ENCODE measurements around the gene CTTNBP2. TPM values are rescaled to one million over a fixed set of nuclear protein-coding genes. Genes with fewer than 3 reads are reported as not detected.

The CTTNBP2 gene
- total RNA-seq, 1 donor from 2014 or later = 36.9 TPM

GRCh38 chr7:117824592-117824991, 48.6 kb downstream of the CTTNBP2 start:
- DNase-seq (ENCODE audit: extremely low spot score, unreplicated experiment) = no peak
- peaks cover 18% of the 10 kb centered on the region for H3K4me1 Mint-ChIP-seq (ENCODE audit: unreplicated experiment)
- TF ChIP-seq, protein P1, sequence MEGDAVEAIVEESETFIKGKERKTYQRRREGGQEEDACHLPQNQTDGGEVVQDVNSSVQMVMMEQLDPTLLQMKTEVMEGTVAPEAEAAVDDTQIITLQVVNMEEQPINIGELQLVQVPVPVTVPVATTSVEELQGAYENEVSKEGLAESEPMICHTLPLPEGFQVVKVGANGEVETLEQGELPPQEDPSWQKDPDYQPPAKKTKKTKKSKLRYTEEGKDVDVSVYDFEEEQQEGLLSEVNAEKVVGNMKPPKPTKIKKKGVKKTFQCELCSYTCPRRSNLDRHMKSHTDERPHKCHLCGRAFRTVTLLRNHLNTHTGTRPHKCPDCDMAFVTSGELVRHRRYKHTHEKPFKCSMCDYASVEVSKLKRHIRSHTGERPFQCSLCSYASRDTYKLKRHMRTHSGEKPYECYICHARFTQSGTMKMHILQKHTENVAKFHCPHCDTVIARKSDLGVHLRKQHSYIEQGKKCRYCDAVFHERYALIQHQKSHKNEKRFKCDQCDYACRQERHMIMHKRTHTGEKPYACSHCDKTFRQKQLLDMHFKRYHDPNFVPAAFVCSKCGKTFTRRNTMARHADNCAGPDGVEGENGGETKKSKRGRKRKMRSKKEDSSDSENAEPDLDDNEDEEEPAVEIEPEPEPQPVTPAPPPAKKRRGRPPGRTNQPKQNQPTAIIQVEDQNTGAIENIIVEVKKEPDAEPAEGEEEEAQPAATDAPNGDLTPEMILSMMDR (conservative IDR thresholded peaks at IDR 0.05) = no peak
- H3K27ac Mint-ChIP-seq = no peak overlapping the region
- H3K27me3 Mint-ChIP-seq = no peaks in the 10 kb centered on the region
- H3K9me3 Mint-ChIP-seq = no peaks in the 10 kb centered on the region
- H3K4me3 Mint-ChIP-seq = no peak overlapping the region
- H3K36me3 Mint-ChIP-seq = peaks cover 9% of the 10 kb centered on the region

DNA sequence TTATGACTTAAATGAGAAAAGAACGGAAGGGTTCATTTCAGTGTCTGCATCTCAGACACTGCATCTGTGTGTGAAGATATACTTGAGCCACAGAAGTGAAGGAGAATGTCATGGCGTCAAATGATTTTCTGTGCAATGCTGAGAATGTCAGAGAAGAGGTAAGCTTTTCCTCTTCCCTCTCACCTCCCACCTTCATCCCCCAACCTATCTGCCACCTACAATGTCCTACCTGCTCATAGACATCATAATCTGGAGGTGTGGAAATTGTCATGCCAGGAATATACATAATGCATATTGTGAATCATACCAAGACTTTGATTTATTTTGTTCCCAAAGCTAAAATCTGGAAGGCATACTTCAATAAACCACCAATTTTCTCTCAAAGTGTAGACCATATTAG, 53.7 kb downstream of the CTTNBP2 start:
- DNase-seq (ENCODE audit: extremely low spot score, unreplicated experiment) = no peak
- TF ChIP-seq, protein P1 (conservative IDR thresholded peaks at IDR 0.05) = no peak
- no peak overlapping the region for H3K27ac Mint-ChIP-seq
- peaks cover 9% of the 10 kb centered on the region for H3K36me3 Mint-ChIP-seq
- H3K9me3 Mint-ChIP-seq = no peaks in the 10 kb centered on the region
- H3K4me3 Mint-ChIP-seq = no peak overlapping the region
- H3K4me1 Mint-ChIP-seq (ENCODE audit: unreplicated experiment) = peaks cover 6% of the 10 kb centered on the region
- H3K27me3 Mint-ChIP-seq = no peaks in the 10 kb centered on the region

- H3K27me3 Mint-ChIP-seq = no peaks in the 10 kb centered on the region
- H3K27ac Mint-ChIP-seq = no peak overlapping the region
- DNase-seq (ENCODE audit: extremely low spot score, unreplicated experiment) = no peak
- TF ChIP-seq, protein P1 (conservative IDR thresholded peaks at IDR 0.05) = no peak
- peaks cover 4% of the 10 kb centered on the region for H3K9me3 Mint-ChIP-seq
- peaks cover 3% of the 10 kb centered on the region for H3K36me3 Mint-ChIP-seq
- H3K4me3 Mint-ChIP-seq = no peak overlapping the region
- H3K4me1 Mint-ChIP-seq (ENCODE audit: unreplicated experiment) = peaks cover 6% of the 10 kb centered on the region
Measured at GRCh38 chr7:117818232-117818631, 55.0 kb downstream of the CTTNBP2 start.

GRCh38 chr7:117816727-117817126, 56.5 kb downstream of the CTTNBP2 start:
- H3K36me3 Mint-ChIP-seq = peaks cover 3% of the 10 kb centered on the region
- TF ChIP-seq, protein P1 (conservative IDR thresholded peaks at IDR 0.05) = no peak

DNA sequence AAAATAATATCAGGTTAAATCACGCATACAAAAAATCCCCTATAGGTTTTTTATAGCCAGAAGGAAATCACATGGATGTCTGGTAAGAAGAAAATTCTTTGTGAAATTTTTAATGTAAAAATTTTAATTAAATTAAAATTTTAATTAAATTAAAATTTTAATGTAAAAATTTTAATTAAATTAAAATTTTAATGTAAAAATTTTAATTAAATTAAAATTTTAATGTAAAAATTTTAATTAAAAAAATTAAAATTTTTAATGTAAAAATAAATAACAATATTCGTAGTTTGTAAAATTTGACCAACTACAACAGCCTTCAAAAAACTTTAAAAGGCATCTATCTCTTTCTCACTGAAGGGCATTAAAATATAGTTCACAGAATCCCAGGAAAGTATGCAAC, 61.5 kb downstream of the CTTNBP2 start:
- peaks cover 4% of the 10 kb centered on the region for H3K9me3 Mint-ChIP-seq
- H3K4me1 Mint-ChIP-seq (ENCODE audit: unreplicated experiment) = peaks cover 27% of the 10 kb centered on the region
- H3K4me3 Mint-ChIP-seq = no peak overlapping the region
- H3K36me3 Mint-ChIP-seq = peaks cover 3% of the 10 kb centered on the region
- no peak overlapping the region for H3K27ac Mint-ChIP-seq
- DNase-seq (ENCODE audit: extremely low spot score, unreplicated experiment) = no peak
- no peaks in the 10 kb centered on the region for H3K27me3 Mint-ChIP-seq
- TF ChIP-seq, protein P1 (conservative IDR thresholded peaks at IDR 0.05) = no peak

More at GRCh38 chr7:117816727-117817126, 56.5 kb downstream of the CTTNBP2 start:
- Mint-ChIP-seq H3K4me1 (ENCODE audit: unreplicated experiment) (peaks cover 6% of the 10 kb centered on the region), H3K4me3 (no peak overlapping the region), H3K27ac (no peak overlapping the region), H3K9me3 (peaks cover 4% of the 10 kb centered on the region), H3K27me3 (no peaks in the 10 kb centered on the region)
- DNase-seq (ENCODE audit: extremely low spot score, unreplicated experiment) = no peak

All from type B pancreatic cell (in vitro differentiated cells).